Measurements from ENCODE around the gene SLC6A3. TPM values are rescaled to one million over a fixed set of nuclear protein-coding genes. Genes with fewer than 3 reads are reported as not detected.

SLC6A3 gene
- total and polyA plus RNA-seq, 3 donors from 2014 or later = 0.55 to 1.5 (median 0.83) TPM

GRCh38 chr5:1481959-1482331, 36.7 kb upstream of the SLC6A3 start:
- intact Hi-C loops (cut with DNase I; ENCODE audit: low total_unique reads) = no loop called here
- TF ChIP-seq, protein P1, sequence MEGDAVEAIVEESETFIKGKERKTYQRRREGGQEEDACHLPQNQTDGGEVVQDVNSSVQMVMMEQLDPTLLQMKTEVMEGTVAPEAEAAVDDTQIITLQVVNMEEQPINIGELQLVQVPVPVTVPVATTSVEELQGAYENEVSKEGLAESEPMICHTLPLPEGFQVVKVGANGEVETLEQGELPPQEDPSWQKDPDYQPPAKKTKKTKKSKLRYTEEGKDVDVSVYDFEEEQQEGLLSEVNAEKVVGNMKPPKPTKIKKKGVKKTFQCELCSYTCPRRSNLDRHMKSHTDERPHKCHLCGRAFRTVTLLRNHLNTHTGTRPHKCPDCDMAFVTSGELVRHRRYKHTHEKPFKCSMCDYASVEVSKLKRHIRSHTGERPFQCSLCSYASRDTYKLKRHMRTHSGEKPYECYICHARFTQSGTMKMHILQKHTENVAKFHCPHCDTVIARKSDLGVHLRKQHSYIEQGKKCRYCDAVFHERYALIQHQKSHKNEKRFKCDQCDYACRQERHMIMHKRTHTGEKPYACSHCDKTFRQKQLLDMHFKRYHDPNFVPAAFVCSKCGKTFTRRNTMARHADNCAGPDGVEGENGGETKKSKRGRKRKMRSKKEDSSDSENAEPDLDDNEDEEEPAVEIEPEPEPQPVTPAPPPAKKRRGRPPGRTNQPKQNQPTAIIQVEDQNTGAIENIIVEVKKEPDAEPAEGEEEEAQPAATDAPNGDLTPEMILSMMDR (IDR thresholded peaks at IDR 0.05) = no peak
- no peak for TF ChIP-seq POLR2A (IDR thresholded peaks at IDR 0.05)
- Histone ChIP-seq H3K4me1 (no peaks in the 10 kb centered on the region), H3K27me3 (no peaks in the 10 kb centered on the region), H3K36me3 (ENCODE audit: low read depth, missing control alignments) (no peaks in the 10 kb centered on the region), H3K27ac (no peak overlapping the region), H3K9me3 (no peaks in the 10 kb centered on the region), H3K4me3 (no peak overlapping the region)
- DNase-seq = no peak
- 89 to 92% methylated on average over 12 of the region's 12 CpGs for WGBS, 2 donors

GRCh38 chr5:1481266-1481958, 36.2 kb upstream of the SLC6A3 start:
- TF ChIP-seq, protein P1 (IDR thresholded peaks at IDR 0.05) = no peak
- no peak for TF ChIP-seq POLR2A (IDR thresholded peaks at IDR 0.05)
- no peak for DNase-seq
- H3K27me3 ChIP-seq = no peaks in the 10 kb centered on the region
- H3K27ac ChIP-seq = no peak overlapping the region
- no peaks in the 10 kb centered on the region for H3K9me3 ChIP-seq
- H3K4me1 ChIP-seq = no peaks in the 10 kb centered on the region
- 88 to 92% methylated on average over 18 to 26 of the region's 26 CpGs for WGBS, 2 donors
- H3K4me3 ChIP-seq = no peak overlapping the region
- H3K36me3 ChIP-seq (ENCODE audit: low read depth, missing control alignments) = no peaks in the 10 kb centered on the region
- intact Hi-C loops (cut with DNase I; ENCODE audit: low total_unique reads) = no loop called here

- no peaks in the 10 kb centered on the region for H3K4me1 ChIP-seq
- intact Hi-C loops (cut with DNase I; ENCODE audit: low total_unique reads) = no loop called here
- no peak overlapping the region for H3K27ac ChIP-seq
- no peaks in the 10 kb centered on the region for H3K27me3 ChIP-seq
- H3K9me3 ChIP-seq = no peaks in the 10 kb centered on the region
- DNase-seq = no peak
- no peaks in the 10 kb centered on the region for H3K36me3 ChIP-seq (ENCODE audit: low read depth, missing control alignments)
- TF ChIP-seq POLR2A (IDR thresholded peaks at IDR 0.05) = no peak
- TF ChIP-seq, protein P1 (IDR thresholded peaks at IDR 0.05) = no peak
- 87 to 90% methylated on average over 8 to 12 of the region's 12 CpGs for WGBS, 2 donors
- H3K4me3 ChIP-seq = no peak overlapping the region
Measured at GRCh38 chr5:1480806-1481205, 35.6 kb upstream of the SLC6A3 start.

- Histone ChIP-seq H3K9me3 (no peaks in the 10 kb centered on the region), H3K27ac (no peak overlapping the region), H3K36me3 (ENCODE audit: low read depth, missing control alignments) (no peaks in the 10 kb centered on the region), H3K27me3 (no peaks in the 10 kb centered on the region), H3K4me1 (no peaks in the 10 kb centered on the region), H3K4me3 (no peak overlapping the region)
- intact Hi-C loops (cut with DNase I; ENCODE audit: low total_unique reads) = no loop called here
- no peak for DNase-seq
- TF ChIP-seq, protein P1 (IDR thresholded peaks at IDR 0.05) = no peak
- TF ChIP-seq POLR2A (IDR thresholded peaks at IDR 0.05) = no peak
- WGBS, 2 donors = 75 to 76% methylated on average over 12 to 14 of the region's 14 CpGs
Measured at GRCh38 chr5:1480217-1480616, 35.0 kb upstream of the SLC6A3 start.

GRCh38 chr5:1479581-1480188, 34.4 kb upstream of the SLC6A3 start:
- intact Hi-C loops (cut with DNase I; ENCODE audit: low total_unique reads) = no loop called here
- H3K27ac ChIP-seq = no peak overlapping the region

More at GRCh38 chr5:1479581-1480188, 34.4 kb upstream of the SLC6A3 start:
- H3K36me3 ChIP-seq (ENCODE audit: low read depth, missing control alignments) = no peaks in the 10 kb centered on the region
- WGBS, 2 donors = 62 to 63% methylated on average over 21 of the region's 21 CpGs
- H3K27me3 ChIP-seq = no peaks in the 10 kb centered on the region
- no peaks in the 10 kb centered on the region for H3K9me3 ChIP-seq
- peak; percentile 41 for DNase-seq
- H3K4me1 ChIP-seq = no peaks in the 10 kb centered on the region
- no peak overlapping the region for H3K4me3 ChIP-seq
- TF ChIP-seq, protein P1 (IDR thresholded peaks at IDR 0.05) = peak; percentile 16 to 59 (median 31)
- no peak for TF ChIP-seq POLR2A (IDR thresholded peaks at IDR 0.05)

All from testis (tissue), 3 donors.